Neural progenitor cell (in vitro differentiated cells): ENCODE results near the gene ZNF385D. TPM values are rescaled to one million over a fixed set of nuclear protein-coding genes. Genes with fewer than 3 reads are reported as not detected.

Source experiments
- DNase-seq: peaks from one replicate; pipeline ENCODE4 v3.0.0-alpha.2; 2016; ENCODE audit warnings: low spot score
- H2AFZ ChIP-seq: fragments of 200-600 bp; sonication (generic); replicated peaks from 2 replicates; pipeline ENCODE4 v1.6.1; 2016; ENCODE audit warnings: antibody characterized with exemption
- H3F3A ChIP-seq: fragments of 200-600 bp; sonication (generic); 2 replicates; pipeline ENCODE4 v1.6.1; 2016; ENCODE audit warnings: antibody characterized with exemption, low read depth
- H3K27ac ChIP-seq: fragments of 200-600 bp; sonication (generic); 2 replicates; pipeline ENCODE4 v1.5.1; 2016; ENCODE audit warnings: mild to moderate bottlenecking
- H3K27me3 ChIP-seq: fragments of 200-600 bp; sonication (generic); 2 replicates; pipeline ENCODE4 v1.6.1; 2016; ENCODE audit warnings: mild to moderate bottlenecking, moderate library complexity
- H3K36me3 ChIP-seq: fragments of 200-600 bp; sonication (generic); 2 replicates; pipeline ENCODE4 v1.5.1; 2016
- H3K4me1 ChIP-seq: fragments of 200-600 bp; sonication (generic); 2 replicates; pipeline ENCODE4 v1.6.1; 2016; ENCODE audit warnings: mixed run types
- H3K4me2 ChIP-seq: fragments of 200-600 bp; sonication (generic); 2 replicates; pipeline ENCODE4 v1.6.1; 2016
- H3K4me3 ChIP-seq: fragments of 200-600 bp; sonication (generic); 2 replicates; pipeline ENCODE4 v1.5.1; 2016
- H3K79me2 ChIP-seq: fragments of 200-600 bp; sonication (generic); 2 replicates; pipeline ENCODE4 v1.6.1; 2016; ENCODE audit warnings: low read depth
- H3K9ac ChIP-seq: fragments of 200-600 bp; sonication (generic); 2 replicates; pipeline ENCODE4 v1.6.1; 2016
- H3K9me3 ChIP-seq: fragments of 200-600 bp; sonication (generic); 2 replicates; pipeline ENCODE4 v1.5.1; 2016; ENCODE audit warnings: low read depth
- H4K20me1 ChIP-seq: fragments of 200-600 bp; sonication (generic); 2 replicates; pipeline ENCODE4 v1.6.1; 2016; ENCODE audit warnings: low read depth
- H3K27ac Mint-ChIP-seq: 3 replicates; pipeline ENCODE4 v1.8.0; 2021; ENCODE audit warnings: mixed read lengths
- H3K27me3 Mint-ChIP-seq: 2 replicates; pipeline ENCODE4 v1.8.0; 2022; ENCODE audit warnings: low read depth, mild to moderate bottlenecking, inconsistent platforms, moderate library complexity, mixed read lengths; ENCODE audit not compliant: insufficient read depth
- H3K36me3 Mint-ChIP-seq: 3 replicates; pipeline ENCODE4 v1.8.0; 2021; ENCODE audit warnings: mixed read lengths
- H3K4me1 Mint-ChIP-seq: 3 replicates; pipeline ENCODE4 v1.8.0; 2021; ENCODE audit warnings: mixed read lengths
- H3K4me3 Mint-ChIP-seq: 3 replicates; pipeline ENCODE4 v1.8.0; 2021; ENCODE audit warnings: mild to moderate bottlenecking, moderate library complexity, mixed read lengths
- H3K9me3 Mint-ChIP-seq: 3 replicates; pipeline ENCODE4 v1.8.0; 2020; ENCODE audit warnings: mixed read lengths
- EZH2 ChIP-seq: fragments of 200-600 bp; sonication (generic); IDR thresholded peaks from 2 replicates; pipeline ENCODE4 v1.6.1; 2017; ENCODE audit warnings: antibody characterized with exemption, mild to moderate bottlenecking, moderate library complexity
- EZH2phosphoT487 ChIP-seq: fragments of 200-600 bp; sonication (generic); IDR thresholded peaks from 2 replicates; pipeline ENCODE4 v1.6.1; 2017; ENCODE audit warnings: antibody characterized with exemption
- total RNA-seq: library from RNA; depleted of rRNA; stranded (reverse); fragments of >200 nt; gene quantifications from 2 replicates; pipeline ENCODE4 v1.2.3, GENCODE V29; 2015; ENCODE audit warnings: low replicate concordance
- TF ChIP-seq, protein P1 (sequence below): fragments of 200-600 bp; sonication (generic); IDR thresholded peaks from 2 replicates; pipeline ENCODE4 v1.5.1; 2017; ENCODE audit warnings: antibody characterized with exemption, mild to moderate bottlenecking

ZNF385D gene
- total RNA-seq, 1 donor from 2014 or later: 4.4 TPM

DNA sequence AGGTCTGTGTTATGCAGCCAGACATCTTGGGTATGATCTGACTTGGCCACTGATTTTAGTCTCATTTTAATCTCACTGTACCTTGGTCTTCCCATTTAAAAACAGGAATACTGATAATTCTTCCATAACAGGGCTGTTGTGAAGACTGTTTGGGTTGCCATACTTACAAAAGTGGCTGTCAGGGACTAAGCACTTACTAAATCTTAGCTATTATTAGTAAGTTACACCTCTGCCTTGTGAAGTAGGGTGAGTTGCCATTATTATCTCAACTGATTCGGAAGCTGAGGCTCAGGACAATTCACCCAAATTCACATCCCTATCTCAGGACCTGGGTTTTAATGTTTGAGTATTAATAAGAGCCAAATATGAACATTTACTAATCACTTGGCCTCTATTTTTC lies 12.7 kb downstream of the ZNF385D start:
- Histone ChIP-seq H3K36me3 (no peaks in the 10 kb centered on the region), H3F3A (no peaks in the 10 kb centered on the region), H2AFZ (no peak overlapping the region), H3K4me3 (no peak overlapping the region), H3K4me1 (peaks cover 4% of the 10 kb centered on the region), H3K9ac (no peak overlapping the region), H3K79me2 (no peaks in the 10 kb centered on the region), H4K20me1 (no peaks in the 10 kb centered on the region), H3K9me3 (no peaks in the 10 kb centered on the region), H3K4me2 (no peak overlapping the region), H3K27ac (no peak overlapping the region), H3K27me3 (no peaks in the 10 kb centered on the region)
- no peak for DNase-seq
- TF ChIP-seq EZH2phosphoT487 (no peak), EZH2 (no peak)
- TF ChIP-seq, protein P1, sequence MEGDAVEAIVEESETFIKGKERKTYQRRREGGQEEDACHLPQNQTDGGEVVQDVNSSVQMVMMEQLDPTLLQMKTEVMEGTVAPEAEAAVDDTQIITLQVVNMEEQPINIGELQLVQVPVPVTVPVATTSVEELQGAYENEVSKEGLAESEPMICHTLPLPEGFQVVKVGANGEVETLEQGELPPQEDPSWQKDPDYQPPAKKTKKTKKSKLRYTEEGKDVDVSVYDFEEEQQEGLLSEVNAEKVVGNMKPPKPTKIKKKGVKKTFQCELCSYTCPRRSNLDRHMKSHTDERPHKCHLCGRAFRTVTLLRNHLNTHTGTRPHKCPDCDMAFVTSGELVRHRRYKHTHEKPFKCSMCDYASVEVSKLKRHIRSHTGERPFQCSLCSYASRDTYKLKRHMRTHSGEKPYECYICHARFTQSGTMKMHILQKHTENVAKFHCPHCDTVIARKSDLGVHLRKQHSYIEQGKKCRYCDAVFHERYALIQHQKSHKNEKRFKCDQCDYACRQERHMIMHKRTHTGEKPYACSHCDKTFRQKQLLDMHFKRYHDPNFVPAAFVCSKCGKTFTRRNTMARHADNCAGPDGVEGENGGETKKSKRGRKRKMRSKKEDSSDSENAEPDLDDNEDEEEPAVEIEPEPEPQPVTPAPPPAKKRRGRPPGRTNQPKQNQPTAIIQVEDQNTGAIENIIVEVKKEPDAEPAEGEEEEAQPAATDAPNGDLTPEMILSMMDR: no peak
- Mint-ChIP-seq H3K36me3 (no peaks in the 10 kb centered on the region), H3K27ac (no peak overlapping the region), H3K27me3 (peaks cover 2% of the 10 kb centered on the region), H3K4me3 (no peak overlapping the region), H3K9me3 (no peaks in the 10 kb centered on the region), H3K4me1 (no peaks in the 10 kb centered on the region)

DNA sequence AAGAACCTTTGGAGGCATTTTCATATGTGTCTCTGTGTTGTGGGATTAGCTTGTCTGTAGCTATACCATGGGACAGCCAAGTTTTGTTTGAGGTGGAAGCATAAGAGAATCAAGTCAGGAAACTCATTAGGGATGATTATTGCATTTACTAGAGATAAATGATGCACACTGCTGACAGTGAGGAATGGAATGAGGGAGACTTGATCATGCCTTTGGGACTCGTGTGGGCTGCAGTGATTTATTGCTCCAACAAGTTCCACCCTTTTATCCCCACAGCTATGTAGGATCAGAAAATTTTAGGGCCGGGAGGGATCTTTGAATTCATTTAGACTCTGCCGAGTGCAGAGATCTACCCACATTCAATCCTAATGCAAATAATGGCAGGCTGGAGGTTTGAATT lies 16.3 kb downstream of the ZNF385D start:
- DNase-seq: no peak
- Histone ChIP-seq H3K9ac (no peak overlapping the region), H3K36me3 (no peaks in the 10 kb centered on the region), H3K9me3 (no peaks in the 10 kb centered on the region), H3K4me2 (no peak overlapping the region), H3K27ac (no peak overlapping the region), H3K4me3 (no peak overlapping the region), H3K79me2 (no peaks in the 10 kb centered on the region), H4K20me1 (no peaks in the 10 kb centered on the region), H3F3A (no peaks in the 10 kb centered on the region), H3K27me3 (no peaks in the 10 kb centered on the region), H2AFZ (no peak overlapping the region), H3K4me1 (peaks cover 4% of the 10 kb centered on the region)
- no peaks in the 10 kb centered on the region for H3K9me3 Mint-ChIP-seq
- H3K36me3 Mint-ChIP-seq: no peaks in the 10 kb centered on the region
- no peak for TF ChIP-seq EZH2phosphoT487
- TF ChIP-seq EZH2: no peak
- no peaks in the 10 kb centered on the region for H3K27me3 Mint-ChIP-seq
- no peaks in the 10 kb centered on the region for H3K4me1 Mint-ChIP-seq
- no peak overlapping the region for H3K27ac Mint-ChIP-seq
- no peak overlapping the region for H3K4me3 Mint-ChIP-seq

DNA sequence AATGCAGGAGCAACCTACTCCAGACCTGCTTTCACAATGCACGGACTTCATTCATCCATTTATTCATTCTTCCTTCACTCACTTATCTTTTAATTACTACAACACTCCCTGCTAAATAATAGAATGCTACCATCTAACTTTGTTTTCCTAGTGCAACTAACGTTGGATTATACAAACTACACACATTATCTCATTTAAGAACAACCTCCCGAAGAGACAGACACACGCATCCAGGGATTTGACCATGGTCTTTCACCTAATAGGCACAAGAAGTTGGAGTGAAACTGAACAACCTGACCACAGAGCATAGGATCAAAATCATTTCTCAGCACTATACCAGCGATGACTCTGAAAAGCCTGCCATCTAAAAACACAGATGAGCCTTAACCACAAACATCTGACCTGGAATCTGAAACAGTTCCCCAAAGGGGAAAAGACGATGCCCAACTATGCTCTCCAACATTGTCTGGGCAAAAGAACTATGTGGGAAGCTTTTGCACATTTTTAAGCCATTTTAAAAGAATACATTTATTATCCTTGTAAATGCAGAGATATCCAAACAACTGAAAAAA lies 21.0 kb downstream of the ZNF385D start:
- H3K4me2 ChIP-seq: no peak overlapping the region
- no peaks in the 10 kb centered on the region for H3K4me1 ChIP-seq
- H3K27ac ChIP-seq: no peak overlapping the region
- H3K9me3 Mint-ChIP-seq: peaks cover 8% of the 10 kb centered on the region
- no peaks in the 10 kb centered on the region for H3K79me2 ChIP-seq
- no peak overlapping the region for H3K4me3 Mint-ChIP-seq
- H3K4me1 Mint-ChIP-seq: no peaks in the 10 kb centered on the region
- H3K4me3 ChIP-seq: no peak overlapping the region
- no peak for TF ChIP-seq EZH2
- TF ChIP-seq, protein P1: no peak
- no peak for TF ChIP-seq EZH2phosphoT487
- H3F3A ChIP-seq: no peaks in the 10 kb centered on the region
- no peak for DNase-seq
- H3K27ac Mint-ChIP-seq: no peak overlapping the region
- no peaks in the 10 kb centered on the region for H3K27me3 ChIP-seq
- H3K36me3 Mint-ChIP-seq: no peaks in the 10 kb centered on the region
- H3K27me3 Mint-ChIP-seq: no peaks in the 10 kb centered on the region
- H2AFZ ChIP-seq: no peak overlapping the region
- H4K20me1 ChIP-seq: no peaks in the 10 kb centered on the region
- H3K9ac ChIP-seq: no peak overlapping the region
- H3K9me3 ChIP-seq: no peaks in the 10 kb centered on the region
- H3K36me3 ChIP-seq: no peaks in the 10 kb centered on the region

DNA sequence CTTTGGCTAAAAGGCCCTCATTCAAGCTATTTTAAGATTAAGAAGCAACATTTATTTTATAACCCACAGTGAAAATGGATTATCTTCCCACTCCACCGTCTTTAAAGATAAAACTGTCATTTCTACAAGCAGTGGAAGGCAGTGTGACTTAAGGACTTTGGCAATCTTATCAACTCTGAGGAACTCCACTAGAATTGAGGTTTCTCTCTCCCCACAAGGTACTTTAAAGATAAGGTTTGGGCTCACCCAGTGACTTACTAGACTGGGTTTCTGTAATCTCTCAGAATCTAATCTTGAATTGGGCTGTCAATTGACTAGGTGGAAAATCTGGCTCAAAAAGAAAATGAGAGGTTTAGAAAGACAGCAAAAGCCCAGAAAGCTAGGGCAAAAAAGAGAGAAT lies 21.7 kb downstream of the ZNF385D start:
- Histone ChIP-seq H3K27me3 (no peaks in the 10 kb centered on the region), H2AFZ (no peak overlapping the region), H3F3A (no peaks in the 10 kb centered on the region), H4K20me1 (no peaks in the 10 kb centered on the region), H3K79me2 (no peaks in the 10 kb centered on the region), H3K36me3 (no peaks in the 10 kb centered on the region), H3K4me2 (no peak overlapping the region), H3K9ac (no peak overlapping the region), H3K27ac (no peak overlapping the region), H3K4me3 (no peak overlapping the region), H3K4me1 (no peaks in the 10 kb centered on the region), H3K9me3 (no peaks in the 10 kb centered on the region)
- no peak for TF ChIP-seq EZH2
- TF ChIP-seq, protein P1: no peak
- TF ChIP-seq EZH2phosphoT487: no peak
- Mint-ChIP-seq H3K4me3 (no peak overlapping the region), H3K4me1 (no peaks in the 10 kb centered on the region), H3K27me3 (no peaks in the 10 kb centered on the region), H3K36me3 (no peaks in the 10 kb centered on the region), H3K27ac (no peak overlapping the region), H3K9me3 (peaks cover 11% of the 10 kb centered on the region)
- DNase-seq: no peak
